ENCODE data around the gene TTF2. TPM values are rescaled to one million over a fixed set of nuclear protein-coding genes. Genes with fewer than 3 reads are reported as not detected.

The TTF2 gene
- total and polyA plus RNA-seq, 4 donors = 6.8 to 10.7 (median 8.5) TPM

DNA sequence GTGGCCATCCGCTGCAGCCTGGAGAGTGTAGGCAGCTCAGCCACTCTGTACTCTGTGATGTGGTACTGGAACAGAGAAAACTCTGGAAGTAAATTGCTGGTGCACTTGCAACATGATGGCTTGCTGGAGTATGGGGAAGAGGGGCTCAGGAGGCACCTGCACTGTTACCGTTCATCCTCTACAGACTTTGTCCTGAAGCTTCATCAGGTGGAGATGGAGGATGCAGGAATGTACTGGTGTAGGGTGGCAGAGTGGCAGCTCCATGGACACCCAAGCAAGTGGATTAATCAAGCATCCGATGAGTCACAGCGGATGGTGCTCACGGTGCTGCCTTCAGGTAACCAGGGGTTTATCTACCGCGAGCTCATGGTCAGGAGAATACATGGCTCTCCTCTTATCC, 34.6 kb upstream of the TTF2 start:
- no peak overlapping the region for H3K4me3 ChIP-seq (ENCODE audit: low read depth, low read length)
- no peak for DNase-seq (ENCODE audit: low read depth in 4 of 6, low spot score in 6 of 6)
- no peaks in the 10 kb centered on the region for H3K4me1 ChIP-seq (ENCODE audit: control insufficient read depth, insufficient read depth, low read length)
- H3K9me3 ChIP-seq (ENCODE audit: control insufficient read depth, insufficient read depth, low read length) = no peaks in the 10 kb centered on the region
- 97% methylated on average over 6 of the region's 7 CpGs for WGBS (ENCODE audit: insufficient coverage)
- no peak overlapping the region for H3K27ac ChIP-seq (ENCODE audit: low read depth, low read length)
- H3K27me3 ChIP-seq (ENCODE audit: control insufficient read depth, insufficient read depth, low read length) = no peaks in the 10 kb centered on the region
- H3K36me3 ChIP-seq (ENCODE audit: control insufficient read depth, insufficient read depth, low read length) = no peaks in the 10 kb centered on the region

DNA sequence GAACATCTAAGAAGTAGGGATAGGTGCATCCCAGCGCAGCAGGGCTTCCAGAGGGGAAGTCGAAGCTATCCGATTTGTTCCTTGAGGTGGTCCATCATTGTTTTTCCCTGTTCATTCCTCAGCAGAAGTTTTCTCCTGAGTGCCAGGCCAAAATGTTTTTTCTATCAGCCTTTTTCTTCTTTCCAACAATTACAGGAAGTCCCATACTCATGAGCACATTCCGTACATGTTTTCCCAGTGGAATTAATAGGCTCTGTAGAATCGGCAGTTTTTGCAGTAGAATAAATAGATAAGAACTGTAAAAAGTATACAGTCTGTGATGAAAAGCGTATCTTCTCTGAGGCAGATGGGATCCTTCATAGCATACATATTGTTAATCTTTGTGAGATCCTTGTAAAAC, 33.8 kb upstream of the TTF2 start:
- no peak overlapping the region for H3K4me3 ChIP-seq (ENCODE audit: low read depth, low read length)
- no peak overlapping the region for H3K27ac ChIP-seq (ENCODE audit: low read depth, low read length)
- WGBS (ENCODE audit: insufficient coverage) = 92% methylated on average over 3 of the region's 6 CpGs
- H3K27me3 ChIP-seq (ENCODE audit: control insufficient read depth, insufficient read depth, low read length) = no peaks in the 10 kb centered on the region
- DNase-seq (ENCODE audit: low read depth in 4 of 6, low spot score in 6 of 6) = no peak
- no peaks in the 10 kb centered on the region for H3K36me3 ChIP-seq (ENCODE audit: control insufficient read depth, insufficient read depth, low read length)
- no peaks in the 10 kb centered on the region for H3K9me3 ChIP-seq (ENCODE audit: control insufficient read depth, insufficient read depth, low read length)
- H3K4me1 ChIP-seq (ENCODE audit: control insufficient read depth, insufficient read depth, low read length) = no peaks in the 10 kb centered on the region

GRCh38 chr1:117029685-117030084, 30.4 kb upstream of the TTF2 start:
- no peak overlapping the region for H3K4me3 ChIP-seq (ENCODE audit: low read depth, low read length)
- H3K27me3 ChIP-seq (ENCODE audit: control insufficient read depth, insufficient read depth, low read length) = no peaks in the 10 kb centered on the region
- no peaks in the 10 kb centered on the region for H3K9me3 ChIP-seq (ENCODE audit: control insufficient read depth, insufficient read depth, low read length)
- H3K36me3 ChIP-seq (ENCODE audit: control insufficient read depth, insufficient read depth, low read length) = no peaks in the 10 kb centered on the region
- DNase-seq (ENCODE audit: low read depth in 4 of 6, low spot score in 6 of 6) = no peak
- no CpG with 5 or more reads among the region's 1 CpG for WGBS (ENCODE audit: insufficient coverage)
- H3K27ac ChIP-seq (ENCODE audit: low read depth, low read length) = no peak overlapping the region
- peaks cover 7% of the 10 kb centered on the region for H3K4me1 ChIP-seq (ENCODE audit: control insufficient read depth, insufficient read depth, low read length)

GRCh38 chr1:117030271-117030877, 29.8 kb upstream of the TTF2 start:
- Histone ChIP-seq H3K4me3 (ENCODE audit: low read depth, low read length) (no peak overlapping the region), H3K27me3 (ENCODE audit: control insufficient read depth, insufficient read depth, low read length) (no peaks in the 10 kb centered on the region), H3K36me3 (ENCODE audit: control insufficient read depth, insufficient read depth, low read length) (no peaks in the 10 kb centered on the region), H3K4me1 (ENCODE audit: control insufficient read depth, insufficient read depth, low read length) (peaks cover 7% of the 10 kb centered on the region), H3K9me3 (ENCODE audit: control insufficient read depth, insufficient read depth, low read length) (no peaks in the 10 kb centered on the region), H3K27ac (ENCODE audit: low read depth, low read length) (no peak overlapping the region)
- no CpG with 5 or more reads among the region's 1 CpG for WGBS (ENCODE audit: insufficient coverage)
- DNase-seq (ENCODE audit: low read depth in 4 of 6, low spot score in 6 of 6) = no peak

GRCh38 chr1:117032266-117032665, 27.9 kb upstream of the TTF2 start:
- Histone ChIP-seq H3K27ac (ENCODE audit: low read depth, low read length) (no peak overlapping the region), H3K36me3 (ENCODE audit: control insufficient read depth, insufficient read depth, low read length) (no peaks in the 10 kb centered on the region), H3K4me1 (ENCODE audit: control insufficient read depth, insufficient read depth, low read length) (peaks cover 7% of the 10 kb centered on the region), H3K27me3 (ENCODE audit: control insufficient read depth, insufficient read depth, low read length) (no peaks in the 10 kb centered on the region), H3K9me3 (ENCODE audit: control insufficient read depth, insufficient read depth, low read length) (no peaks in the 10 kb centered on the region), H3K4me3 (ENCODE audit: low read depth, low read length) (no peak overlapping the region)
- no peak for DNase-seq (ENCODE audit: low read depth in 4 of 6, low spot score in 6 of 6)
- WGBS (ENCODE audit: insufficient coverage) = no CpG with 5 or more reads among the region's 3 CpGs

- 42% methylated on average over 9 of the region's 11 CpGs for WGBS (ENCODE audit: insufficient coverage)
- Histone ChIP-seq H3K4me3 (ENCODE audit: low read depth, low read length) (no peak overlapping the region), H3K9me3 (ENCODE audit: control insufficient read depth, insufficient read depth, low read length) (no peaks in the 10 kb centered on the region), H3K27me3 (ENCODE audit: control insufficient read depth, insufficient read depth, low read length) (no peaks in the 10 kb centered on the region), H3K4me1 (ENCODE audit: control insufficient read depth, insufficient read depth, low read length) (peaks cover 7% of the 10 kb centered on the region), H3K27ac (ENCODE audit: low read depth, low read length) (no peak overlapping the region), H3K36me3 (ENCODE audit: control insufficient read depth, insufficient read depth, low read length) (no peaks in the 10 kb centered on the region)
- peak in 2 of 6 donors; percentile 23 to 74 for DNase-seq (ENCODE audit: low read depth in 4 of 6, low spot score in 6 of 6)
These were observed 27.2 kb upstream of the TTF2 start for GRCh38 chr1:117032681-117033539.

- DNase-seq (ENCODE audit: low read depth in 4 of 6, low spot score in 6 of 6) = no peak
- no peak overlapping the region for H3K27ac ChIP-seq (ENCODE audit: low read depth, low read length)
These were observed 26.4 kb upstream of the TTF2 start for GRCh38 chr1:117033772-117034171.

DNA sequence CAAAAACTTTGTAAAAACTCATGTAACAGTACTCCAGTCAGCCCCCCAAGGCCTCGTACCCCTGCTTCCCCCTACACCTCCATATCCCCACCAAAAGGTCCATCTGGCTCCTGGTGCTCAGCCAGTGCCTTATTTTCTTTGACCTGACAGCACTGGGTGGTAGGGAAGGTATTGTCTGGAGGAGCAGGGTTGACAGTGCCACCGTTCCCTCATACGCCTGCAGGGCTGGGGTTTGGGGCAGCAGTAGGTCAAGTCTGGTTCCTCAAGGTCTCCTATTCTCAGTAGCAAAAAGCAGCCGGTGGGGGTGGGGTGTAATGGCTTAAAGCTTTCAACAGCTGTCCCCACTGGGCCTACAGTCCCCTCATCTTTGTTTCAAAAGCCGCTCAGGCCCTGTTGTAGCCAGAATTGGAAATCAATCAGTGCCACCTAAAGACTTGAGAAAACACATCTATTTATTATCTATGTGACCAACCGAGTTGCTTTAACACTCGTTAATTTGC, 25.3 kb upstream of the TTF2 start:
- H3K36me3 ChIP-seq (ENCODE audit: control insufficient read depth, insufficient read depth, low read length) = no peaks in the 10 kb centered on the region
- H3K27me3 ChIP-seq (ENCODE audit: control insufficient read depth, insufficient read depth, low read length) = no peaks in the 10 kb centered on the region
- no peak overlapping the region for H3K27ac ChIP-seq (ENCODE audit: low read depth, low read length)
- no peak overlapping the region for H3K4me3 ChIP-seq (ENCODE audit: low read depth, low read length)
- no peak for DNase-seq (ENCODE audit: low read depth in 4 of 6, low spot score in 6 of 6)
- WGBS (ENCODE audit: insufficient coverage) = 60% methylated on average over 1 of the region's 7 CpGs
- H3K4me1 ChIP-seq (ENCODE audit: control insufficient read depth, insufficient read depth, low read length) = peaks cover 7% of the 10 kb centered on the region
- no peaks in the 10 kb centered on the region for H3K9me3 ChIP-seq (ENCODE audit: control insufficient read depth, insufficient read depth, low read length)

More at GRCh38 chr1:117033772-117034171, 26.4 kb upstream of the TTF2 start:
- 78% methylated on average over 7 of the region's 7 CpGs for WGBS (ENCODE audit: insufficient coverage)
- Histone ChIP-seq H3K4me1 (ENCODE audit: control insufficient read depth, insufficient read depth, low read length) (peaks cover 7% of the 10 kb centered on the region), H3K27me3 (ENCODE audit: control insufficient read depth, insufficient read depth, low read length) (no peaks in the 10 kb centered on the region), H3K9me3 (ENCODE audit: control insufficient read depth, insufficient read depth, low read length) (no peaks in the 10 kb centered on the region), H3K36me3 (ENCODE audit: control insufficient read depth, insufficient read depth, low read length) (no peaks in the 10 kb centered on the region), H3K4me3 (ENCODE audit: low read depth, low read length) (no peak overlapping the region)

DNA sequence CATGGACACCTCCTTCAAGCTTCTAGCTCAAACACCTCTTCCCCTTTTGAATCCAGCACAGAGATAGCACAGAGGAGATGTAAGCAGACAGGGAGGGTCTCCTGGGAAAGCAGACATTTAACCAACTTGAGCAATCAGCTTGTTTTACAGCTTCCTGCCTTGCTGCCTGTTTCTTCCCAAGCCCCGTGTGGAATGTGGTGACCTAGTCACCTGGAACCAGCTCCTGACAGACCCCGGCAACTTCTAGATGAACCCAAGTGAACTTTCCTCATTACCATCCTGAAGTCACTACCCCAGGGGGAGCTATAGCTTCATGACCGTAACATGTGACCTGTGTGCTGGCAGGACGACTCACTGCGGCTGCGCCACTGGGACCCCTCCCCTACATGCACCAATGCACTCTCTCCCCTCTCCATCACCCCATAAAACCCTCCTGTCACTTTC, 24.1 kb upstream of the TTF2 start:
- DNase-seq (ENCODE audit: low read depth in 4 of 6, low spot score in 6 of 6) = peak in 1 of 6 donors; percentile 45
- H3K27ac ChIP-seq (ENCODE audit: low read depth, low read length) = no peak overlapping the region
- no peaks in the 10 kb centered on the region for H3K27me3 ChIP-seq (ENCODE audit: control insufficient read depth, insufficient read depth, low read length)
- H3K36me3 ChIP-seq (ENCODE audit: control insufficient read depth, insufficient read depth, low read length) = no peaks in the 10 kb centered on the region
- H3K4me1 ChIP-seq (ENCODE audit: control insufficient read depth, insufficient read depth, low read length) = peaks cover 7% of the 10 kb centered on the region
- 45% methylated on average over 6 of the region's 6 CpGs for WGBS (ENCODE audit: insufficient coverage)
- peaks cover under 1% of the 10 kb centered on the region for H3K9me3 ChIP-seq (ENCODE audit: control insufficient read depth, insufficient read depth, low read length)
- no peak overlapping the region for H3K4me3 ChIP-seq (ENCODE audit: low read depth, low read length)
